GM21515 (cell line): ENCODE measurements around the gene SNAPC5.
"Not testable (repeated sequence)": the region's sequence is repeated elsewhere in the genome, so short reads cannot be mapped to it uniquely, and the experiment has no call there.

Experiments used
- ATAC-seq: cut with Tn5 transposase; IDR thresholded peaks from one replicate; pipeline ENCODE4 v1.9.1; 2021; ENCODE audit not compliant: unreplicated experiment

Gene SNAPC5

GRCh38 chr15:66494262-66494661, 3.3 kb downstream of the SNAPC5 start:
- no peak for ATAC-seq

- ATAC-seq, result no peak
Measured at GRCh38 chr15:66491846-66492245, 5.7 kb downstream of the SNAPC5 start.

- no peak for ATAC-seq
Measured at GRCh38 chr15:66489179-66489791, 8.3 kb downstream of the SNAPC5 start.

GRCh38 chr15:66488525-66488924, 9.0 kb downstream of the SNAPC5 start:
- no peak for ATAC-seq

GRCh38 chr15:66486887-66487286, 10.7 kb downstream of the SNAPC5 start:
- ATAC-seq, result no peak

- no peak for ATAC-seq
Measured at GRCh38 chr15:66484539-66485112, 12.9 kb downstream of the SNAPC5 start.

GRCh38 chr15:66483131-66483566, 14.4 kb downstream of the SNAPC5 start:
- no peak for ATAC-seq

GRCh38 chr15:66482539-66482938, 15.0 kb downstream of the SNAPC5 start:
- ATAC-seq, result no peak

- ATAC-seq, result no peak
Measured at GRCh38 chr15:66481107-66481856, 16.3 kb downstream of the SNAPC5 start.

- no peak for ATAC-seq
Measured at GRCh38 chr15:66480267-66480666, 17.3 kb downstream of the SNAPC5 start.

- ATAC-seq, result no peak
Measured at GRCh38 chr15:66477011-66477410, 20.6 kb downstream of the SNAPC5 start.

GRCh38 chr15:66476535-66476934, 21.0 kb downstream of the SNAPC5 start:
- ATAC-seq, result no peak

GRCh38 chr15:66474963-66475362, 22.6 kb downstream of the SNAPC5 start:
- no peak for ATAC-seq

- no peak for ATAC-seq
Measured at GRCh38 chr15:66474135-66474534, 23.4 kb downstream of the SNAPC5 start.

GRCh38 chr15:66472176-66472999, 25.2 kb downstream of the SNAPC5 start:
- ATAC-seq, result peak; percentile 82

- ATAC-seq, result not testable (repeated sequence)
Measured at GRCh38 chr15:66470825-66471224, 26.7 kb downstream of the SNAPC5 start.

- not testable (repeated sequence) for ATAC-seq
Measured at GRCh38 chr15:66467162-66468040, 30.2 kb downstream of the SNAPC5 start.

GRCh38 chr15:66465294-66465693, 32.3 kb downstream of the SNAPC5 start:
- not testable (repeated sequence) for ATAC-seq

- ATAC-seq, result no peak
Measured at GRCh38 chr15:66462627-66463026, 34.9 kb downstream of the SNAPC5 start.

- no peak for ATAC-seq
Measured at GRCh38 chr15:66461917-66462316, 35.6 kb downstream of the SNAPC5 start.
